ENCODE results near the gene JOSD1. TPM values are rescaled to one million over a fixed set of nuclear protein-coding genes. Genes with fewer than 3 reads are reported as not detected.

Gene JOSD1
- total and polyA plus RNA-seq, 5 donors from 2014 or later = 8.7 to 205 (median 11.1) TPM

DNA sequence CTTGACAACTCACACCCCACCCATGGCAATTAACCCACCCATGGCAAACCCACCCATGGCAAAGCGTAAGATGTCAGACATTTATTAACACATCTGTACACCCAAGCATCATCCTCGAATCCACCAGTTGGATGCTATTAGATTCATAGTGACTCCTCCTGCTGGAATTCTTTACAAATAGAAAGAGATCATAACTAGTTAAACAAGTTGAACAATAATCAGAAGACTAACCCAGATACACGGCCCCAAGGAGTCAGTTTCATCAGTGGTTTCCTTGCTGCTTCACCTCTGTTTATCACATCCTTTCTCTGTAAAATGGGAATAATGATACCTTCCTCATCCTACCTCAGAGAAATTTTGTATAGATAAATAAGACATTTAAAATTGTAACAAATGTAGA is 10.1 kb upstream of the JOSD1 start:
- Mint-ChIP-seq H3K27ac (peak overlapping the region in 1 of 3 donors; percentile 72), H3K27me3 (no peaks in the 10 kb centered on the region), H3K4me3 (peak overlapping the region in 2 of 4 donors; percentile 15 to 40), H3K4me1 (peaks cover 28 to 83% (median 73%) of the 10 kb centered on the region in 4 donors), H3K36me3 (peaks cover 23% of the 10 kb centered on the region), H3K9me3 (peaks cover 0 to 2% (median 0%) of the 10 kb centered on the region in 7 donors)
- no peak for ATAC-seq (ENCODE audit: low read depth in 2 of 2)
- DNase-seq = no peak
- peaks cover 44% of the 10 kb centered on the region for H3K36me3 ChIP-seq (ENCODE audit: control insufficient read depth, insufficient read depth, low read length)
- H3K4me1 ChIP-seq (ENCODE audit: control insufficient read depth, insufficient read depth, low read length, poor library complexity, severe bottlenecking) = peaks cover 48% of the 10 kb centered on the region
- no peaks in the 10 kb centered on the region for H3K27me3 ChIP-seq (ENCODE audit: control insufficient read depth, insufficient read depth, low read length)
- H3K9me3 ChIP-seq (ENCODE audit: control insufficient read depth in 2 of 2, low read length in 2 of 2) = no peaks in the 10 kb centered on the region
- no peak overlapping the region for H3K27ac ChIP-seq (ENCODE audit: insufficient read depth, low read length, poor library complexity, severe bottlenecking)
- H3K4me3 ChIP-seq (ENCODE audit: low read depth, low read length) = no peak overlapping the region

DNA sequence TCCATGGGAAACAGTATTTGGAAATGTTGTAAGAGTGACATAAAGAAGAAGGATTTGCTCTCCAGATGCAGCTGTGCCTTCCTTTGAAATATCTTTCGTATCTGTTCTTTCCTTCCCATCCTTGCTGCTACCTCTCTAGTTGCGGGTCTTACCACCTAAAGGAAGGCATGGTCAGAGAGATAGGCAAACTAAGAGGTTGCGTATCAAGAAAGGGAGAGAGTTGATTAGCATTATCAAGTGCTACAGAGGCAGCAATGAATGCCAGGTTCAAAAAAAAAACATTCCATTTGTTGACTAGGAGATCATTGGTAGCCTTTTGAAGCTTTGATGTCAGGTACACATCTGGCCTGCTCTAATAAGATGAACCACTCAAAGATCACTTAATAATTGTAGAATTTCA is 9.6 kb upstream of the JOSD1 start:
- no peaks in the 10 kb centered on the region for H3K27me3 ChIP-seq (ENCODE audit: control insufficient read depth, insufficient read depth, low read length)
- no peaks in the 10 kb centered on the region for H3K27me3 Mint-ChIP-seq
- H3K9me3 Mint-ChIP-seq = peaks cover 0 to 2% (median 0%) of the 10 kb centered on the region in 7 donors
- H3K27ac ChIP-seq (ENCODE audit: insufficient read depth, low read length, poor library complexity, severe bottlenecking) = no peak overlapping the region
- no peaks in the 10 kb centered on the region for H3K9me3 ChIP-seq (ENCODE audit: control insufficient read depth in 2 of 2, low read length in 2 of 2)
- peaks cover 39% of the 10 kb centered on the region for H3K36me3 ChIP-seq (ENCODE audit: control insufficient read depth, insufficient read depth, low read length)
- peaks cover 28 to 85% (median 71%) of the 10 kb centered on the region in 4 donors for H3K4me1 Mint-ChIP-seq
- H3K4me3 Mint-ChIP-seq = peak overlapping the region in 2 of 4 donors; percentile 15 to 40
- H3K27ac Mint-ChIP-seq = no peak overlapping the region
- DNase-seq (no peak), ATAC-seq (ENCODE audit: low read depth in 2 of 2) (no peak)
- peaks cover 23% of the 10 kb centered on the region for H3K36me3 Mint-ChIP-seq
- H3K4me3 ChIP-seq (ENCODE audit: low read depth, low read length) = no peak overlapping the region
- H3K4me1 ChIP-seq (ENCODE audit: control insufficient read depth, insufficient read depth, low read length, poor library complexity, severe bottlenecking) = peaks cover 48% of the 10 kb centered on the region

GRCh38 chr22:38709306-38709705 is 8.6 kb upstream of the JOSD1 start:
- Mint-ChIP-seq H3K27ac (no peak overlapping the region), H3K36me3 (peaks cover 14% of the 10 kb centered on the region), H3K9me3 (peaks cover 0 to 2% (median 0%) of the 10 kb centered on the region in 7 donors), H3K27me3 (no peaks in the 10 kb centered on the region), H3K4me1 (peaks cover 20 to 85% (median 67%) of the 10 kb centered on the region in 4 donors), H3K4me3 (peak overlapping the region; percentile 68 to 70 (median 70))
- peaks cover 55% of the 10 kb centered on the region for H3K4me1 ChIP-seq (ENCODE audit: control insufficient read depth, insufficient read depth, low read length, poor library complexity, severe bottlenecking)
- H3K4me3 ChIP-seq (ENCODE audit: low read depth, low read length) = peak overlapping the region; percentile 32
- peaks cover 34% of the 10 kb centered on the region for H3K36me3 ChIP-seq (ENCODE audit: control insufficient read depth, insufficient read depth, low read length)
- DNase-seq (no peak), ATAC-seq (ENCODE audit: low read depth in 2 of 2) (no peak)
- no peaks in the 10 kb centered on the region for H3K27me3 ChIP-seq (ENCODE audit: control insufficient read depth, insufficient read depth, low read length)
- H3K27ac ChIP-seq (ENCODE audit: insufficient read depth, low read length, poor library complexity, severe bottlenecking) = no peak overlapping the region
- H3K9me3 ChIP-seq (ENCODE audit: control insufficient read depth in 2 of 2, low read length in 2 of 2) = no peaks in the 10 kb centered on the region

DNA sequence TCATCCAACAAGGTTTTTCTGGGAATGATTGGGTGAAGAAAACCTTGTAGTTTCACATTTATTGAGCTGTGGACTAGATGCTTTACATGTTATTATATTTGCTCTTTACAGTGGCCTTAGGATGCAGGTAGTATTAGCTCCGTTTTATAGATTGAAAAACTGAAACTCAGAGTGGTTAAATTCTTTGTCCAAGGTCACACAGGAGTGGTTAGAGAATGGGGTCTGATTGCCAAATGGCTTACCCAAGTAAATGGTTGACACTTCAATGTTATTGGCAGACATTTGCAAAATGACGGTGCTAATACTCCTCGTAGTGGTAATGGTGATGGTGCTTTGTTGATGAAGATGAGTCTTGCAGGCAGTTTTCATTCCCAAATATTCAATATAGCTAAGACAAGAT is 7.2 kb upstream of the JOSD1 start:
- Histone ChIP-seq H3K4me3 (ENCODE audit: low read depth, low read length) (peak overlapping the region; percentile 96), H3K9me3 (ENCODE audit: control insufficient read depth in 2 of 2, low read length in 2 of 2) (no peaks in the 10 kb centered on the region), H3K27ac (ENCODE audit: insufficient read depth, low read length, poor library complexity, severe bottlenecking) (peak overlapping the region; percentile 36), H3K36me3 (ENCODE audit: control insufficient read depth, insufficient read depth, low read length) (peaks cover 32% of the 10 kb centered on the region), H3K4me1 (ENCODE audit: control insufficient read depth, insufficient read depth, low read length, poor library complexity, severe bottlenecking) (peaks cover 47% of the 10 kb centered on the region), H3K27me3 (ENCODE audit: control insufficient read depth, insufficient read depth, low read length) (no peaks in the 10 kb centered on the region)
- H3K27me3 Mint-ChIP-seq = no peaks in the 10 kb centered on the region
- peak overlapping the region in 2 of 3 donors; percentile 38 to 71 for H3K27ac Mint-ChIP-seq
- peaks cover 12 to 77% (median 57%) of the 10 kb centered on the region in 4 donors for H3K4me1 Mint-ChIP-seq
- peaks cover 6% of the 10 kb centered on the region for H3K36me3 Mint-ChIP-seq
- peak overlapping the region; percentile 92 to 94 (median 94) for H3K4me3 Mint-ChIP-seq
- ATAC-seq (ENCODE audit: low read depth in 2 of 2) = no peak
- DNase-seq = no peak
- no peaks in the 10 kb centered on the region for H3K9me3 Mint-ChIP-seq

DNA sequence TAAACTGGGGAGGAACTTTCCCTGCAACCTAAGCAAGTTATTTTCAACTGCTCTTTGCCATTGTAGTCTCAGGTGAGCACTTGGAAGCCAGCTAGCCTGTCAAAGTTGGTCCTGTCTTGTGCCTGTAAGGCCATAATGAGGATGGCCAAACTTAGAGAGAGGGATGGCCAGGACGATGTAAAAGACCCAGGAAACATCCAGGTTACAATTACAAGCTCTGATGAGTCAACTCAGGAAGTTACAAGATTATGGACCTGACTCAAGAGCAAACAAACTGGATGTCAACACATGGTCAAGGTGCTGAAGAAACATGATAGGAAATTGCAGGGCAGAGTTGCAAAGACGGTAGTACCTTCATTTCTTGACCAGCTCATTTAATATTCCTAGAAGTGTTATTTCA is 6.6 kb upstream of the JOSD1 start:
- H3K9me3 Mint-ChIP-seq = no peaks in the 10 kb centered on the region
- Histone ChIP-seq H3K4me1 (ENCODE audit: control insufficient read depth, insufficient read depth, low read length, poor library complexity, severe bottlenecking) (peaks cover 42% of the 10 kb centered on the region), H3K36me3 (ENCODE audit: control insufficient read depth, insufficient read depth, low read length) (peaks cover 27% of the 10 kb centered on the region), H3K27ac (ENCODE audit: insufficient read depth, low read length, poor library complexity, severe bottlenecking) (peak overlapping the region; percentile 36), H3K4me3 (ENCODE audit: low read depth, low read length) (peak overlapping the region; percentile 96), H3K27me3 (ENCODE audit: control insufficient read depth, insufficient read depth, low read length) (no peaks in the 10 kb centered on the region), H3K9me3 (ENCODE audit: control insufficient read depth in 2 of 2, low read length in 2 of 2) (no peaks in the 10 kb centered on the region)
- H3K36me3 Mint-ChIP-seq = peaks cover 4% of the 10 kb centered on the region
- H3K27me3 Mint-ChIP-seq = no peaks in the 10 kb centered on the region
- ATAC-seq (ENCODE audit: low read depth in 2 of 2) (no peak), DNase-seq (no peak)
- peak overlapping the region; percentile 80 to 96 (median 93) for H3K27ac Mint-ChIP-seq
- peak overlapping the region; percentile 92 to 94 (median 94) for H3K4me3 Mint-ChIP-seq
- peaks cover 12 to 71% (median 51%) of the 10 kb centered on the region in 4 donors for H3K4me1 Mint-ChIP-seq

GRCh38 chr22:38706901-38707195 is 6.1 kb upstream of the JOSD1 start:
- H3K4me1 Mint-ChIP-seq = peaks cover 12 to 66% (median 47%) of the 10 kb centered on the region in 4 donors
- peak overlapping the region; percentile 90 to 96 (median 93) for H3K27ac Mint-ChIP-seq
- ATAC-seq (ENCODE audit: low read depth in 2 of 2) (no peak), DNase-seq (no peak)
- no peaks in the 10 kb centered on the region for H3K36me3 Mint-ChIP-seq
- Histone ChIP-seq H3K27me3 (ENCODE audit: control insufficient read depth, insufficient read depth, low read length) (no peaks in the 10 kb centered on the region), H3K27ac (ENCODE audit: insufficient read depth, low read length, poor library complexity, severe bottlenecking) (peak overlapping the region; percentile 87), H3K4me3 (ENCODE audit: low read depth, low read length) (peak overlapping the region; percentile 96), H3K4me1 (ENCODE audit: control insufficient read depth, insufficient read depth, low read length, poor library complexity, severe bottlenecking) (peaks cover 47% of the 10 kb centered on the region), H3K36me3 (ENCODE audit: control insufficient read depth, insufficient read depth, low read length) (peaks cover 22% of the 10 kb centered on the region), H3K9me3 (ENCODE audit: control insufficient read depth in 2 of 2, low read length in 2 of 2) (no peaks in the 10 kb centered on the region)
- H3K27me3 Mint-ChIP-seq = no peaks in the 10 kb centered on the region
- H3K9me3 Mint-ChIP-seq = no peaks in the 10 kb centered on the region
- peak overlapping the region; percentile 92 to 94 (median 94) for H3K4me3 Mint-ChIP-seq

GRCh38 chr22:38706101-38706900 is 5.6 kb upstream of the JOSD1 start:
- peaks cover 52% of the 10 kb centered on the region for H3K4me1 ChIP-seq (ENCODE audit: control insufficient read depth, insufficient read depth, low read length, poor library complexity, severe bottlenecking)
- peaks cover 20% of the 10 kb centered on the region for H3K36me3 ChIP-seq (ENCODE audit: control insufficient read depth, insufficient read depth, low read length)
- ATAC-seq (ENCODE audit: low read depth in 2 of 2) = no peak
- peak overlapping the region; percentile 87 for H3K27ac ChIP-seq (ENCODE audit: insufficient read depth, low read length, poor library complexity, severe bottlenecking)
- DNase-seq = peak in 2 of 3 donors; percentile 25 to 46
- H3K4me3 ChIP-seq (ENCODE audit: low read depth, low read length) = peak overlapping the region; percentile 96
- no peaks in the 10 kb centered on the region for H3K27me3 ChIP-seq (ENCODE audit: control insufficient read depth, insufficient read depth, low read length)
- H3K4me3 Mint-ChIP-seq = peak overlapping the region; percentile 92 to 94 (median 94)
- peak overlapping the region; percentile 90 to 96 (median 93) for H3K27ac Mint-ChIP-seq
- peaks cover 3% of the 10 kb centered on the region for H3K27me3 Mint-ChIP-seq
- H3K9me3 ChIP-seq (ENCODE audit: control insufficient read depth in 2 of 2, low read length in 2 of 2) = no peaks in the 10 kb centered on the region
- H3K36me3 Mint-ChIP-seq = no peaks in the 10 kb centered on the region
- no peaks in the 10 kb centered on the region for H3K9me3 Mint-ChIP-seq
- peaks cover 11 to 70% (median 48%) of the 10 kb centered on the region in 4 donors for H3K4me1 Mint-ChIP-seq

All from CD4-positive, CD25-positive, alpha-beta regulatory T cell (primary cell).